K562 (cell line): ENCODE results near the gene PIMREG. TPM values are rescaled to one million over a fixed set of nuclear protein-coding genes. Genes with fewer than 3 reads are reported as not detected.

Experiments used
- CREB1 ChIP-seq, 2 experiments: sonication (generic) in 1 of 2; formaldehyde crosslinking in 1 of 2; IDR thresholded peaks; 2 replicates each; pipeline versions ENCODE4 v1.6.1 to v1.8.0; 2012 to 2022; ENCODE audit warnings: inconsistent platforms in 1 of 2, mild to moderate bottlenecking in 1 of 2, missing genetic modification reagents in 1 of 2, moderate library complexity in 1 of 2
- E2F8 ChIP-seq: fragments of 450-650 bp; IDR thresholded peaks from 2 replicates; pipeline ENCODE4 v1.7.1; 2018; ENCODE audit warnings: mild to moderate bottlenecking, low read depth; ENCODE audit not compliant: partially characterized antibody
- HNRNPLL ChIP-seq: fragments of 200-400 bp; formaldehyde crosslinking; IDR thresholded peaks from 2 replicates; pipeline ENCODE4 v1.6.1; 2017; ENCODE audit warnings: low read length, low read depth, mild to moderate bottlenecking; ENCODE audit not compliant: poor library complexity, severe bottlenecking
- MGA ChIP-seq: fragments of 450-650 bp; IDR thresholded peaks from 2 replicates; pipeline ENCODE4 v1.6.1; 2016; ENCODE audit warnings: mild to moderate bottlenecking, moderate library complexity
- POLR2G ChIP-seq: fragments of 200-400 bp; formaldehyde crosslinking; IDR thresholded peaks from 2 replicates; pipeline ENCODE4 v1.6.1; 2017; ENCODE audit warnings: low read depth, mild to moderate bottlenecking, antibody characterized with exemption, low read length, moderate library complexity
- SREBF1 ChIP-seq: fragments of 150-350 bp; IDR thresholded peaks from 2 replicates; pipeline ENCODE4 v1.6.1; 2014; ENCODE audit warnings: antibody characterized with exemption, low read depth, low read length, borderline replicate concordance
- STAG1 ChIP-seq: sonication (generic); formaldehyde crosslinking; IDR thresholded peaks from 2 replicates; pipeline ENCODE4 v1.5.0; 2020; ENCODE audit warnings: missing genetic modification reagents, borderline replicate concordance
- ZNF146 ChIP-seq: IDR thresholded peaks from one replicate; pipeline ENCODE4 v1.6.1; 2018; ENCODE audit warnings: missing compliant biosample characterization; ENCODE audit not compliant: unreplicated experiment
- ZNF184 ChIP-seq: sonication (generic); formaldehyde crosslinking; IDR thresholded peaks from 2 replicates; pipeline ENCODE4 v1.5.0; 2020; ENCODE audit warnings: missing genetic modification reagents
- ZNF655 ChIP-seq: fragments of 250-450 bp; sonication (Bioruptor Pico); IDR thresholded peaks from 2 replicates; pipeline ENCODE4 v1.5.0; 2021
- polyA plus RNA-seq, 8 experiments: library from polyadenylated mRNA; depleted of rRNA in 4 of 8; stranded (reverse) in 5 of 8; unstranded in 3 of 8; fragments of >200 nt; fragmentation: Nextera tagmentation in 2 of 8; fragmentation: Illumina TruSeq in 1 of 8; extraction: Ambion mirVana in 2 of 8; extraction: Trizol in 1 of 8; gene quantifications; 2 replicates each; pipeline versions ENCODE4 v1.2.1 to v1.2.3, GENCODE V29; 2011 to 2014; ENCODE audit warnings: inconsistent platforms in 1 of 8, missing spikeins in 1 of 8
- total RNA-seq, 7 experiments: library from RNA; depleted of rRNA in 6 of 7; stranded (reverse); fragments of >200 nt in 6 of 7; fragmentation: Illumina TruSeq in 2 of 7; extraction: Trizol in 2 of 7; gene quantifications; 2 replicates each; pipeline versions ENCODE4 v1.2.1 to v1.2.3, GENCODE V29; 2011 to 2021; ENCODE audit warnings: low replicate concordance in 1 of 7

Gene PIMREG
- total and polyA plus RNA-seq, 9 of the 15 experiments (the other 6 are each of a cell fraction or from before 2014, with no cell fraction given), result 1.1 to 16.7 (median 9.4) TPM

DNA sequence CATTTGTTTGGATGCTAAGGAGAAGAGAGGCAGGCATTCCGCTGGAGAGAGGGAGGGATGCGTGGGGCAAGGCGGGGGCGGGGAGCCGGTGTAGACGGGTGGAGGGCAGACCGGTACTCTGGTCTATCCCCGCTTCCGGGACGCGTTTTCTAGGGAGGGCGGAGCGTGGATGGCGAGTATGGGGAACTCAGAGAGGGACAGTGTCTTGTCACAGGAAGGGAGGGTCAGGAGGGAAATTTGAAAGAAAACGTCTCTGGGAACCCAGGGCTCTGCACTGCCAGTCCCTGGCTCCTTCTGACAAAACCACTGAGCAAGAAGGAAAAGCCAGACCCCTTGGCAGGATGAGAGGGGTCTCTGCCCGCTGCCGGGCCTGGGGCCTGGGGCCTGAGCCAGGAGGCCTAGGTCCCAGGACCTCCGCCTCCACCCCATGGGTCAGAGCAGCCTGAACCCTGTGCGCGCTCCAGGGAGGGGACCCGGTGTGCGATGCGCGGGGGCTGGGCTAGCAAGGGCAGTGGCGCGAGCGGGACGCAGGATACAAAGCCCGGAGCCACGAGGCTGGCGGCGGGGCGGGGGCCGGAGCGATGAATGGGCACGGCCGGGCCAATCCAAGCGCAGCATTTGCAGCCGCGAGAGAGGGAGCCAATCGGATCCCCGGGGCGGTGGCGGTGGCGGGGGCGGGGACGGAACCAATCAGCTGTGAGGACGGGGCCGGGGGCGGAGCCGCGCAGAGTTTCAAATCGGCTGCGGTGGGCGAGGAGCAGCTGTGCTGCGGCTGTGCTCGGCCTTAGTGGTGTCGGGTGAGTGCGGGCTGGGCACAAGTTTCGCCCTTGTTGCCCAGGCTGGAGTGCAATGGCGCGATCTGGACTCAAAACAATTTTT, at the start of gene PIMREG (continued):
- TF ChIP-seq MGA, result peak; percentile 95
- TF ChIP-seq STAG1, result no peak
- no peak for TF ChIP-seq SREBF1
- TF ChIP-seq ZNF146 (CRISPR knock-in tag), result no peak
- no peak for TF ChIP-seq ZNF184
- no peak for TF ChIP-seq CREB1 (IDR thresholded peaks at IDR 0.05)
- peak; percentile 37; the same call in 1 of the 2 replicates for TF ChIP-seq CREB1 (CRISPR knock-in tag; IDR thresholded peaks at IDR 0.05)
- peak; percentile 92 for TF ChIP-seq POLR2G
- TF ChIP-seq HNRNPLL, result peak; percentile 41
- no peak for TF ChIP-seq ZNF655 (CRISPR knock-in tag)
- no peak for TF ChIP-seq E2F8
